HG03565 (cell line): Measurements from ENCODE around the gene HOXA1.

ENCODE experiments used
- ATAC-seq: cut with Tn5 transposase; IDR thresholded peaks from one replicate; pipeline ENCODE4 v1.9.1; 2021; ENCODE audit warnings: mild to moderate bottlenecking, moderate library complexity; ENCODE audit not compliant: unreplicated experiment

The HOXA1 gene

GRCh38 chr7:27116962-27117886 lies 21.4 kb upstream of the HOXA1 start:
- ATAC-seq = no peak

- no peak for ATAC-seq
Observed at GRCh38 chr7:27116031-27116961, 20.5 kb upstream of the HOXA1 start.

GRCh38 chr7:27115221-27116026 lies 19.6 kb upstream of the HOXA1 start:
- no peak for ATAC-seq

GRCh38 chr7:27114881-27115220 lies 19.1 kb upstream of the HOXA1 start:
- no peak for ATAC-seq

- ATAC-seq = no peak
Observed at GRCh38 chr7:27113991-27114769, 18.4 kb upstream of the HOXA1 start.

- no peak for ATAC-seq
Observed at GRCh38 chr7:27112955-27113949, 17.5 kb upstream of the HOXA1 start.

GRCh38 chr7:27112361-27112760 lies 16.6 kb upstream of the HOXA1 start:
- no peak for ATAC-seq

GRCh38 chr7:27111751-27112277 lies 16.0 kb upstream of the HOXA1 start:
- no peak for ATAC-seq

GRCh38 chr7:27111042-27111750 lies 15.4 kb upstream of the HOXA1 start:
- ATAC-seq = no peak

- ATAC-seq = no peak
Observed at GRCh38 chr7:27110186-27111031, 14.6 kb upstream of the HOXA1 start.

- no peak for ATAC-seq
Observed at GRCh38 chr7:27109466-27110185, 13.8 kb upstream of the HOXA1 start.

- ATAC-seq = no peak
Observed at GRCh38 chr7:27108390-27109127, 12.8 kb upstream of the HOXA1 start.

- no peak for ATAC-seq
Observed at GRCh38 chr7:27107391-27108381, 11.9 kb upstream of the HOXA1 start.

GRCh38 chr7:27106901-27107240 lies 11.1 kb upstream of the HOXA1 start:
- ATAC-seq = no peak
